Urinary bladder (tissue), 4 donors: ENCODE measurements around the gene CDK15. TPM values are rescaled to one million over a fixed set of nuclear protein-coding genes. Genes with fewer than 3 reads are reported as not detected.

Experiments used
- DNase-seq: peaks from one replicate; pipeline ENCODE4 v3.0.0-alpha.2; 2015; ENCODE audit errors: extremely low spot score
- H3K27ac ChIP-seq: one replicate; pipeline ENCODE4 v1.5.1; 2013; ENCODE audit warnings: low read depth, mild to moderate bottlenecking, moderate library complexity
- H3K36me3 ChIP-seq: one replicate; pipeline ENCODE4 v1.6.1; 2013; ENCODE audit warnings: mild to moderate bottlenecking, moderate library complexity; ENCODE audit not compliant: insufficient read depth
- H3K4me1 ChIP-seq: one replicate; pipeline ENCODE4 v1.6.1; 2013; ENCODE audit warnings: mild to moderate bottlenecking, moderate library complexity; ENCODE audit not compliant: insufficient read depth
- H3K4me3 ChIP-seq: one replicate; pipeline ENCODE4 v1.5.1; 2013; ENCODE audit warnings: low read depth, low read length
- WGBS: extraction: QIAGEN DNeasy Blood & Tissue Kit; methylation state at CpG from one replicate; pipeline ENCODE4 v1.1.7; 2013; 5-methylcytosine and 5-hydroxymethylcytosine counted together
- polyA plus RNA-seq: library from polyadenylated mRNA; stranded (reverse); fragments of 200-250 nt; gene quantifications from one replicate; pipeline ENCODE4 v1.2.3, GENCODE V29; 2013
- small RNA-seq: library from RNA; depleted of rRNA; stranded (forward); fragments of <200 nt; gene quantifications from one replicate; pipeline ENCODE3, GENCODE V24; 2014
- total RNA-seq: library from RNA; depleted of rRNA; stranded (reverse); fragments of >200 nt; gene quantifications from one replicate; pipeline ENCODE4 v1.2.3, GENCODE V29; 2014
- donor health status: healthy with polysubstance abuse.
- donor health status: healthy.

Gene CDK15
- total and polyA plus RNA-seq, 2 donors = 1.6 to 3.7 TPM

GRCh38 chr2:201938781-201939180, 132.4 kb downstream of the CDK15 start:
- Histone ChIP-seq H3K4me1 (no peaks in the 10 kb centered on the region), H3K27ac (no peak overlapping the region), H3K36me3 (no peaks in the 10 kb centered on the region), H3K4me3 (no peak overlapping the region)
- WGBS = 94% methylated on average over 9 of the region's 9 CpGs
- DNase-seq = no peak

- Histone ChIP-seq H3K4me1 (no peaks in the 10 kb centered on the region), H3K27ac (no peak overlapping the region), H3K36me3 (no peaks in the 10 kb centered on the region), H3K4me3 (no peak overlapping the region)
- WGBS = 54% methylated on average over 9 of the region's 9 CpGs
- no peak for DNase-seq
These were observed 133.2 kb downstream of the CDK15 start for GRCh38 chr2:201939453-201939941.

DNA sequence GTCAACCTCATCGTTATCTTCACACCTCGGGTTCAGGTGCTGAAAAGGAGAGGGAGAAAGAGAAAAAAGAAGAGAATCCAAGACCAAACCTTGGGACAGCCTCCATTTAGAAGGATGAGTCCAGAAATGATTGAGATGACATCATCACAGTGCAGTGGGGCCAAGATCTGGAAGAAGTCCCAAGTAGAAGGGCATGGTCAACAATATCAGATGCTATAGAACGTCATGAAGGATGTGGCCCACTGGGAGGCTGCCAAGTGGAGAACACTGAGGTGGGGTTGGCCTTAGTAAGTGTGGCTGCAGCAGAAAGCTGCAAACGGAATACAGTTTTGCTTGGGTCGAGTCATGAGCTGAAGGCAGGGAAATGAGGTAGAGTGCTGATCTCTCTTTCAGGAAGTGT, 136.2 kb downstream of the CDK15 start:
- Histone ChIP-seq H3K4me3 (no peak overlapping the region), H3K4me1 (no peaks in the 10 kb centered on the region), H3K36me3 (no peaks in the 10 kb centered on the region), H3K27ac (no peak overlapping the region)
- DNase-seq = no peak
- 78% methylated on average over 5 of the region's 5 CpGs for WGBS

Small RNAs within 50 kb of the gene (small RNA-seq; reads per million reads assigned to genes)
- gene RF00019 (not detected), gene RNU6-440P (not detected), gene UBE2V1P11 (not detected)

Other genes with a start within 250 kb of the CDK15 start
- 56.5 TPM for gene TMEM237, start 163.0 kb upstream of the CDK15 start, total RNA-seq
- gene TMEM237, start 163.0 kb upstream of the CDK15 start, polyA plus RNA-seq = 16.6 TPM
- 0.69 TPM for gene MPP4, start 107.9 kb upstream of the CDK15 start, total RNA-seq
- gene MPP4, start 107.9 kb upstream of the CDK15 start, polyA plus RNA-seq = 0.10 TPM
- 28.2 TPM for gene ALS2, start 25.6 kb upstream of the CDK15 start, total RNA-seq
- 11.0 TPM for gene ALS2, start 25.6 kb upstream of the CDK15 start, polyA plus RNA-seq
- gene FZD7, start 227.3 kb downstream of the CDK15 start, total RNA-seq = 69.5 TPM
- gene FZD7, start 227.3 kb downstream of the CDK15 start, polyA plus RNA-seq = 92.2 TPM